ENCODE measurements around the gene UBE2U.

UBE2U gene

DNA sequence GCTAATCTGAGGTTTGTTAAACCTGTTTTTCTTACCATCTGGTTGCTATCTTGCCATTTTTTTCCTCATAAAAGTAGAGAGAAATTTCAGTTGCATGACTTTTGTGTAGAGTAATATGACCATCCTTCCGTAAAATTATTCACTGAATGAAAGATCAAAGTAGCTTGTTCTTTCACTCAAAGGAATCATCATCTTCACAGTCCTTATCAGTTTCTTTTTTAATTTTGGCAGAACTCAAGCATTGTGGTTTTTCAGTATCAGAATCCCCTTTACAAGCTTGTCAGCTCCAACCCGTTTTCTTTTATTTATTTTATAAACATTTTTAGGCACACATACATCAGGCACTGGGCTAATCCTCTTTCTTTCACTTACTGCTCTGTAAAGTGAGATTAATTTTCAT is 91.7 kb downstream of the UBE2U start:
- no peaks in the 10 kb centered on the region for H3K9me3 ChIP-seq (replicated peaks; ENCODE audit: low read length)
- H3K9ac ChIP-seq (ENCODE audit: low read depth, low read length) = no peak overlapping the region
- no peaks in the 10 kb centered on the region for H3K36me3 ChIP-seq (ENCODE audit: insufficient read depth, low read length)
- no peaks in the 10 kb centered on the region for H3K4me1 ChIP-seq (ENCODE audit: control insufficient read depth, insufficient read depth, low read length)
- peaks cover 13% of the 10 kb centered on the region for H3K27me3 ChIP-seq (ENCODE audit: control insufficient read depth, insufficient read depth, low read length)
- no peak overlapping the region for H3K4me2 ChIP-seq (ENCODE audit: low read length)
- no peak overlapping the region for H3K4me3 ChIP-seq (ENCODE audit: low read length)

DNA sequence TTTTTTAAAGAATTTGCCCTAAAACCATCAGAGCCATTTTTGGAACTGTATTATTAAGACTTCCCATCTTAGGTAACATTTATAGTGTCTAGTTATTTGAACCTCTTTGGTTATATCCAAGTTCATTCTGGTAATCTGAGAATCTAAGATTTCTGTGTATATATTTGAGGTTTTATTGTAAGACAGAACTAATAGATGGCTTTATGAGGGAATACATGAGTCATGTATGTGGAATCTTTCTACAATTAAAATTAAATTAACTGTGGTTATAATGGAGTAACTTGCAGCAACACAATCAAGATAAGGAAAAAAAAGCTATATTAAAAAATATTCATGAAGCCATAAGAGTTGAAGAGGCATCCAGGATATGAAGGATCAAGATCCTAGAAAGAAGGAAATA is 92.1 kb downstream of the UBE2U start:
- H3K36me3 ChIP-seq (ENCODE audit: insufficient read depth, low read length) = no peaks in the 10 kb centered on the region
- no peak overlapping the region for H3K9ac ChIP-seq (ENCODE audit: low read depth, low read length)
- no peaks in the 10 kb centered on the region for H3K9me3 ChIP-seq (replicated peaks; ENCODE audit: low read length)
- peaks cover 13% of the 10 kb centered on the region for H3K27me3 ChIP-seq (ENCODE audit: control insufficient read depth, insufficient read depth, low read length)
- H3K4me3 ChIP-seq (ENCODE audit: low read length) = no peak overlapping the region
- no peaks in the 10 kb centered on the region for H3K4me1 ChIP-seq (ENCODE audit: control insufficient read depth, insufficient read depth, low read length)
- H3K4me2 ChIP-seq (ENCODE audit: low read length) = no peak overlapping the region

DNA sequence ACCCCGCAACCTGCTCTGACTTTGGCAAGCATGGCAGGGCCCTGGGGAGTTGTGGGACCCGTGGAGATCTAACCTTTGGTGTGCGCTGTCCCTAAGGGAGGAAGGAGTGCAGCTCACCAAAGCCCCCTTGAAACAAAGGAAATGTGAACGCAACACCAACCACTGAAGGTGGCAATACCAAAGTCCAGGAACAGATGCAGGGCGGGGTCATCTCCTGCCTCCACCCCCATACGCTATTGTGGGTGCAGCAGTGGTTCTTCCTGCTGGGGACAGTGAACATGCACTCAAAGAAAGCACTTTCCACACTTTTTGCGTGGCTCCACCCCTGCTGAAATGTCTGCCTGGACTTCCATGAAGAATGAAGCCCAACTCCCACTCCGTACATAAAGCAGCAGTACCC is 93.0 kb downstream of the UBE2U start:
- Histone ChIP-seq H3K9me3 (replicated peaks; ENCODE audit: low read length) (no peaks in the 10 kb centered on the region), H3K4me3 (ENCODE audit: low read length) (no peak overlapping the region), H3K4me2 (ENCODE audit: low read length) (no peak overlapping the region), H3K36me3 (ENCODE audit: insufficient read depth, low read length) (no peaks in the 10 kb centered on the region), H3K9ac (ENCODE audit: low read depth, low read length) (no peak overlapping the region), H3K27me3 (ENCODE audit: control insufficient read depth, insufficient read depth, low read length) (peaks cover 11% of the 10 kb centered on the region), H3K4me1 (ENCODE audit: control insufficient read depth, insufficient read depth, low read length) (no peaks in the 10 kb centered on the region)

DNA sequence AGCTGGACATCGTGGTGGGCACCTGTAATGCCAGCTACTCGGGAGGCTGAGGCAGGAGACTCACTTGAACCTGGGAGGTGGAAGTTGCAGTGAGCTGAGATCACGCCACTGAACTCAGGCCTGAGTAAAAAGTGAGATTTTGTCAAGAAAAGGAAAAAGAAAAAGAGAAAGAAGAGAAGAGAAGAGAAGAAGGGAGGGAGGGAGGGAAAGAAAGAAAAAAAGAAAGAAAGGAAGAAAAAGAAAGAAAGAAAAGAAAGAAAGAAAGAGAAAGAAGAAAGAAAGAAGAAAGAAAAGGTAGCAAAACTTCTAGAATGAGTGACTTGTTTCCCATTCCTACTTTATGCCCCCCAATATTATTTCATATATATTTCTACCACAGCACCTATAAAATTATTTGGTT is 98.8 kb downstream of the UBE2U start:
- H3K9me3 ChIP-seq (replicated peaks; ENCODE audit: low read length) = no peaks in the 10 kb centered on the region
- H3K9ac ChIP-seq (ENCODE audit: low read depth, low read length) = no peak overlapping the region
- no peaks in the 10 kb centered on the region for H3K27me3 ChIP-seq (ENCODE audit: control insufficient read depth, insufficient read depth, low read length)
- no peaks in the 10 kb centered on the region for H3K4me1 ChIP-seq (ENCODE audit: control insufficient read depth, insufficient read depth, low read length)
- no peak overlapping the region for H3K4me2 ChIP-seq (ENCODE audit: low read length)
- no peaks in the 10 kb centered on the region for H3K36me3 ChIP-seq (ENCODE audit: insufficient read depth, low read length)
- no peak overlapping the region for H3K4me3 ChIP-seq (ENCODE audit: low read length)

DNA sequence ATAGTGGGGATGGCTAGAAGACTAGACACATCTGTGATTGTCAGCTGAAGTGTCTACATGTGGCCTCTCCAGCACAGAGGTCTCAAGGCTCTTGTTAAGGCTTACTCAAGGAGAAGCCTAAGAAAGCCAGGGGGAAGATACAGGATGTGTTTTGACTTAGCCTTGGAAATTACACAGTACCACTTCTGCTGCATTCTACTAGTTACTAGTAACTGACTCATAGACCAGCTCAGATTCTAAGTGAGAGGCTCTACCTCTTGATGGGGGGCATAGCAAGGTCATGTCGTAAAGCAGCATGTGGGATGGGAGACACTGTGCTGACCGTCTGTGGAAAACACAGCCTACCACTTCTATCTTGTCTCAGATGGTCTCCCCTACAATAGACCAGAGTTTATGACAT is 99.5 kb downstream of the UBE2U start:
- H3K4me3 ChIP-seq (ENCODE audit: low read length) = no peak overlapping the region
- H3K9ac ChIP-seq (ENCODE audit: low read depth, low read length) = no peak overlapping the region
- H3K27me3 ChIP-seq (ENCODE audit: control insufficient read depth, insufficient read depth, low read length) = no peaks in the 10 kb centered on the region
- no peaks in the 10 kb centered on the region for H3K36me3 ChIP-seq (ENCODE audit: insufficient read depth, low read length)
- H3K4me2 ChIP-seq (ENCODE audit: low read length) = no peak overlapping the region
- H3K9me3 ChIP-seq (replicated peaks; ENCODE audit: low read length) = no peaks in the 10 kb centered on the region
- H3K4me1 ChIP-seq (ENCODE audit: control insufficient read depth, insufficient read depth, low read length) = no peaks in the 10 kb centered on the region

DNA sequence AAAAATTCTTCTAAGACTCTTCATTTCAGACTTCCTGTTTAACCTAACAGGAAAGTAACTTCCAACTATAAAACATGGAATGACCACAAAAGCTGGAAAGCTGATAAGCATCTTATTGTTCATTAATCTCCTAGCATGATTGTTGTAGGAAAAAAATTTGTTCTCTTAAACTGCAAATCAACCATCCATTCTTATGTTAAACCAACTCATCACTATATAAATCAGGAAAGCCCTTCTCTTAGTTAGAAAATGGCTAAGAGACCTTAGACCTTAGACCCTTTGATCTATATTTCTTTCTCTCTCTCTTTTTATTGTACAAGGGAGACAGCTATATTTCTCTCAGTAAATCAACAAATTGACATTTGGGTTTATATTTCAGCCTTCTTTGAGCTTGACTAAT is 101.4 kb downstream of the UBE2U start:
- no peaks in the 10 kb centered on the region for H3K4me1 ChIP-seq (ENCODE audit: control insufficient read depth, insufficient read depth, low read length)
- H3K27me3 ChIP-seq (ENCODE audit: control insufficient read depth, insufficient read depth, low read length) = no peaks in the 10 kb centered on the region
- no peak overlapping the region for H3K9ac ChIP-seq (ENCODE audit: low read depth, low read length)
- no peak overlapping the region for H3K4me3 ChIP-seq (ENCODE audit: low read length)
- no peaks in the 10 kb centered on the region for H3K36me3 ChIP-seq (ENCODE audit: insufficient read depth, low read length)
- H3K9me3 ChIP-seq (replicated peaks; ENCODE audit: low read length) = no peaks in the 10 kb centered on the region
- H3K4me2 ChIP-seq (ENCODE audit: low read length) = no peak overlapping the region

DNA sequence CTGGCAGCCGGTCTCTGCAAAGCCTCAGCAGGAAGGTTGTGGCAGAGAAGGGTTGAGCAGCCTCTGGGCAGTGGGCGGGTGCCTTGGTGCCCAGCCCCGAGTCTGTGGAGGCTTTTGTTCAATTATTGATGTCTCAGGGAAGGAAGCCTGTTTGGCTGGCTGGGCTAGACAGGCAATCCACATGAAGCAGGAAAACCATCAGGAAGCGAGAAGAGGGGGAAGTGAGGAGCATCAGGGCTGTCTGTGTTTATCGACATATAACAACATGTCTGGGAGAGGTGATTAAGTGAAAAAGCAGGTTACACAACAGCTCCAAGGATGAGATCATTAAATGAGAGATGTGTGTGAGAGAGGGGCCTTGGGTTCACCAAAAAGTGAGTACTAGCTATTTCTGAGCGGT is 105.4 kb downstream of the UBE2U start:
- no peaks in the 10 kb centered on the region for H3K27me3 ChIP-seq (ENCODE audit: control insufficient read depth, insufficient read depth, low read length)
- no peaks in the 10 kb centered on the region for H3K4me1 ChIP-seq (ENCODE audit: control insufficient read depth, insufficient read depth, low read length)
- H3K4me2 ChIP-seq (ENCODE audit: low read length) = no peak overlapping the region
- H3K36me3 ChIP-seq (ENCODE audit: insufficient read depth, low read length) = no peaks in the 10 kb centered on the region
- H3K4me3 ChIP-seq (ENCODE audit: low read length) = no peak overlapping the region
- H3K9ac ChIP-seq (ENCODE audit: low read depth, low read length) = no peak overlapping the region
- no peaks in the 10 kb centered on the region for H3K9me3 ChIP-seq (replicated peaks; ENCODE audit: low read length)

DNA sequence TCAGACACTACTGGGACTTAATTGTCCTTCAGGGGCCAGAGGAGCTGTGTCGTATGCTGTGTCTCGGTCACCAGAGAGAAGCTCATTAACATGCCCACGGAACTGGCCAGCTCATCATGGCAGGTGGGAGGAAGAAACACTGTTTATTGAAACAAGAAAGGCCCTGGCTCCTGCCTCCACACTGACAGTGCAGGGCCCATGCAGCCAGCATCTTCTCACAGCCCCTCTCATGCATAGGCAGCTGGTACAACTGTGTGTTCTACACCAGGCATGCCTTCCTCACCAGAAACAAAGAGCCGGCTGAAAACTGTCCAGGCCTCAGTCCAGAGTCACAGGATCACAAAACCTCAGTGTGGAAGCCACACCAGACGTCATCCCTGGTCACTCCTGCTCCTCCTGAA is 106.0 kb downstream of the UBE2U start:
- H3K4me2 ChIP-seq (ENCODE audit: low read length) = no peak overlapping the region
- H3K27me3 ChIP-seq (ENCODE audit: control insufficient read depth, insufficient read depth, low read length) = no peaks in the 10 kb centered on the region
- H3K4me1 ChIP-seq (ENCODE audit: control insufficient read depth, insufficient read depth, low read length) = no peaks in the 10 kb centered on the region
- H3K9me3 ChIP-seq (replicated peaks; ENCODE audit: low read length) = no peaks in the 10 kb centered on the region
- no peak overlapping the region for H3K4me3 ChIP-seq (ENCODE audit: low read length)
- H3K9ac ChIP-seq (ENCODE audit: low read depth, low read length) = no peak overlapping the region
- H3K36me3 ChIP-seq (ENCODE audit: insufficient read depth, low read length) = no peaks in the 10 kb centered on the region

DNA sequence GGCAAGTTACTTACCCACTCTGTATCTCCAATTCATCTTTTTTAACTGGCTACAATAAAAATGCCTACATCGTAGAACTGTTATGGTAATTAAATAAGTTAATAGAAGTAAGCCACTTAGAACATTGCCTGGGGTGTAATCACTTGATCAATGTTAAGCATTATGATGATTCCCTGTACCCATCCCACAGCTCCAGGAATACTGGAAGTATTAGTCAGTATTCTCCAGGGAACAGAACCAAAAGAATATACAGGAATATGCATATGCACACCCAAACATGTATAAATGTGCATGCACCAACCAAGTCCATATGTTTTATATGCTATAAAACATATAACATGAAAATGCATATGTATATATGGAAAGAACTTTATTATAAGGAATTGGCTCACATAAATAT is 107.3 kb downstream of the UBE2U start:
- Histone ChIP-seq H3K4me1 (ENCODE audit: control insufficient read depth, insufficient read depth, low read length) (no peaks in the 10 kb centered on the region), H3K9ac (ENCODE audit: low read depth, low read length) (no peak overlapping the region), H3K27me3 (ENCODE audit: control insufficient read depth, insufficient read depth, low read length) (peaks cover 3% of the 10 kb centered on the region), H3K4me3 (ENCODE audit: low read length) (no peak overlapping the region), H3K9me3 (replicated peaks; ENCODE audit: low read length) (no peaks in the 10 kb centered on the region), H3K4me2 (ENCODE audit: low read length) (no peak overlapping the region), H3K36me3 (ENCODE audit: insufficient read depth, low read length) (no peaks in the 10 kb centered on the region)

DNA sequence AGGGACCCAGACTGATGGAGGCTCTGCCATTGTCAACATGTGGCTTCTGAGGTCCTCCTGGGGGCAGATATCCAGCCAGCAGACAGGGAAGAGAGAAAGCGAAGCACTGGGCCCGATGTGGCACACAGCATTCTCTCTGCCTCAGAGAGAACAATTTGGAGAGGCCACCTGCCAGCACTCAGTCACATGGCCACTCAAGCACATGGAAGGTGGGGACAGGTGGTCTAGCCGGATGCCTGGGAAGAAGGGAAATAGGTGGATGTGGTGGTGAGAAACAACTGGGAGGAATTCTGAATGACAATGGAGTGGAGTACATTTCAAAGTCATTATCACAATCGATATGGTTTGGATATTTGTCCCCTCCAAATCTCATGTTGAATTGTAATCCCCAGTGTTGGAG is 109.0 kb downstream of the UBE2U start:
- Histone ChIP-seq H3K4me3 (ENCODE audit: low read length) (no peak overlapping the region), H3K27me3 (ENCODE audit: control insufficient read depth, insufficient read depth, low read length) (peaks cover 5% of the 10 kb centered on the region), H3K9ac (ENCODE audit: low read depth, low read length) (no peak overlapping the region), H3K9me3 (replicated peaks; ENCODE audit: low read length) (no peaks in the 10 kb centered on the region), H3K4me1 (ENCODE audit: control insufficient read depth, insufficient read depth, low read length) (no peaks in the 10 kb centered on the region), H3K4me2 (ENCODE audit: low read length) (no peak overlapping the region), H3K36me3 (ENCODE audit: insufficient read depth, low read length) (no peaks in the 10 kb centered on the region)

DNA sequence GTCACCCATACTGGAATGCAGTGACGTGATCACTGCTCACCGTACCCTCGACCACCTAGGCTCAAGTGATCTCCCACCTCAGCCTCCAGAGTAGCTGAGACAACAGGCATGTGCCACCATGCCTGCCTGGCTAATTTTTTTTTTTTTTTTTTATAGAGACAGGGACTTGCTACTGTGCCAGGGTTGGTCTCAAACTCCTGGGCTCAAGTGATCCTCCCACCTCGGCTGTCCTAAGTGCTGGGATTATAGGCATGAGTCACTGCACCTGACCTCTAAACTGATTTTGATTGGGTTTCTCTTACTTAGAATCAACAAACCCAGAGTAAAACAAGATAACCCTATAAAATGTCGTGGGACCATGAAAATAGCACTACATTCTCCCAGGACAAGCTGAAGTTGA is 112.0 kb downstream of the UBE2U start:
- H3K9me3 ChIP-seq (replicated peaks; ENCODE audit: low read length) = no peaks in the 10 kb centered on the region
- H3K4me1 ChIP-seq (ENCODE audit: control insufficient read depth, insufficient read depth, low read length) = no peaks in the 10 kb centered on the region
- H3K4me3 ChIP-seq (ENCODE audit: low read length) = no peak overlapping the region

More for the DNA sequence above, 112.0 kb downstream of the UBE2U start:
- Histone ChIP-seq H3K4me2 (ENCODE audit: low read length) (no peak overlapping the region), H3K9ac (ENCODE audit: low read depth, low read length) (no peak overlapping the region), H3K36me3 (ENCODE audit: insufficient read depth, low read length) (no peaks in the 10 kb centered on the region), H3K27me3 (ENCODE audit: control insufficient read depth, insufficient read depth, low read length) (peaks cover 7% of the 10 kb centered on the region)

All from skeletal muscle satellite cell (primary cell).